ENCODE results near the gene MORC2. TPM values are rescaled to one million over a fixed set of nuclear protein-coding genes. Genes with fewer than 3 reads are reported as not detected.

Gene MORC2
- total RNA-seq, 1 experiment from 2014 or later, result 32.4 TPM

DNA sequence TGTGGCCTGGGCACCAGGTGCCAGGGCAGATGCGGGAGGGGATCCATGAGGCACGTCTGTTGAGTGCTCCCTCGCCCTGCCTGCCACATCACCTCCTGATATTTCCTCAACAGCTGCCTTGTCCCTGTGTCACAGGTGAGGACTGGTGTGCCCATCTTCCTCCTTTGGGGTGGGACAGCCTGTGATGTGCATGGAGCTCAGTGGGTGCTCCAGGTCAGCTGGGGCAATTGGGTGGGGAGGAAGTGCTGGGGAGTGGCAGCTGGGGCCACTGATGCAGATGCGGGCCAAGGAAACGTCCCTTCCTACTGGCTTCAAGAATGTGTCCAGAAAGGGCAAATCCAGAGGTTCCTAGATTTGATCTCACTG is 83.6 kb downstream of the MORC2 start:
- no peaks in the 10 kb centered on the region for H3K9me3 ChIP-seq
- no peak for DNase-seq

DNA sequence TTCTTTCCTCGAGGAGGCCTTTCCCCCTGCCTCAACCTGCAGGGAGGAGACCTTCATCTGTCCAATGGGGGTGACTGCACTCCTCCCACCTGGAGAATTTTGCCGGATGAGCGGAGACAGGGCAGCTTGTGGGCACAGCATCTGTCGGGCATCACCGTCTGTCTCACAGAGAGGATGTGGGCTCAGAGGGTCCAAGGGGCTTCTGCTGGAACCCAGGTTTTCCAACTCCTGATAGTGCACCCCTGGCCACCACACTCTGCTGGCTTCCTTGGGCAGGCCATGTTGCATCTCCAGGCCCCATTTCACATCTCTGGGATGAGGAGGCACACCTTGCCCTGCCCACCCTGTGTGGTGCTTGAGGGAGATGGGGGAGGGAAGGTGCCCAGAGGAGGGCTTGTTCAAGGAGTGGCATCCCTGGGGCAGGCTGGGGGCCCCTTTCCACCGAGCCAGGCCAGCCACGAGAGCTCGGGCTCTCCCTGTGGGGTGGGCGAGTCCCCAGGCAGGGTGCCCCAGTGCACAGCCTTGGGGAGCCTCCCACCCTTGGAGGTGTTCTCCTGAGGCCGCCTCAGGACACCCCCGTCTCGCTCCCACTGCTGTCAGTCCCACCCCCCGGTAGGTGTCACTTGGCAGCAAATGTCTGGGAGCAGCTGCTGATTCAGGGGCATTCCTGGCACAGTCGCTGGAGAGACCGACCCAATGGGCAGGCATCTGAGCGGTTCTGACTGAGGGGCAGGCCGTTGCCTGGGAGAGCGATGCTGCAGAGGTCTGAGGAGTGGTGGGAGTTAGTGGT is 84.2 kb downstream of the MORC2 start:
- H3K4me3 ChIP-seq, result no peak overlapping the region
- no peaks in the 10 kb centered on the region; the same call in 1 of the 2 replicates for H3K36me3 ChIP-seq
- no peak for DNase-seq
- H3K9me3 ChIP-seq, result no peaks in the 10 kb centered on the region
- H3K27me3 ChIP-seq, result no peaks in the 10 kb centered on the region

More for the DNA sequence above, 83.6 kb downstream of the MORC2 start:
- H3K36me3 ChIP-seq, result no peaks in the 10 kb centered on the region; the same call in 1 of the 2 replicates
- H3K27me3 ChIP-seq, result no peaks in the 10 kb centered on the region
- H3K4me3 ChIP-seq, result no peak overlapping the region

DNA sequence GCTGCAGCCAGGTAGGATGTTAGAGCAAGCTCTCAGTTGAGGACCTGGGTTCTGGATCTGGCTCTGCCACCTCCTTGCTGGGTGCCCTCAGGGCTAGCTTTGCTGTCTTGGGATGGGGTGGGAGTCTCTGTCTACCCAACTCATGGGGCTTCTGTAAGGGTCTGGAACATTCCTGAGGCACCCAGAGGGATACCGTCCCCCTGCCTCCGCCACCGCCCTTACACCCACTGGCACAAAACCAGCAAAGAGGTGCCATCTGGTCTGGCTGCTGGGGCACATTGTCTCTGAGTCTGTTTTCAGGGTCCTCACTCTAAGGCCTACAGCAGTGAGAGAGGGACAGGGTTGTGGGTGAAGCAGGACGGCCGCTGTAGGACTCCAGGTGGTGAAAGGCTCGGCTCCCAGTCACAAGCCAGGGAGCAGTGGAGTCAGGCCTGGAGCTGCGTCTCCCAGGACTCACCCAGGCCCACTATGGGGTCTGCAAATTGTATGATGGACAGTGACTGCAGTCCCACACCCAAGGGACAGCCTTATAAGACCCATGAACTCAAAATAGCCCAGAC is 84.9 kb downstream of the MORC2 start:
- Histone ChIP-seq H3K27me3 (no peaks in the 10 kb centered on the region), H3K4me3 (no peak overlapping the region), H3K36me3 (no peaks in the 10 kb centered on the region; the same call in 1 of the 2 replicates), H3K9me3 (no peaks in the 10 kb centered on the region)
- no peak for DNase-seq

DNA sequence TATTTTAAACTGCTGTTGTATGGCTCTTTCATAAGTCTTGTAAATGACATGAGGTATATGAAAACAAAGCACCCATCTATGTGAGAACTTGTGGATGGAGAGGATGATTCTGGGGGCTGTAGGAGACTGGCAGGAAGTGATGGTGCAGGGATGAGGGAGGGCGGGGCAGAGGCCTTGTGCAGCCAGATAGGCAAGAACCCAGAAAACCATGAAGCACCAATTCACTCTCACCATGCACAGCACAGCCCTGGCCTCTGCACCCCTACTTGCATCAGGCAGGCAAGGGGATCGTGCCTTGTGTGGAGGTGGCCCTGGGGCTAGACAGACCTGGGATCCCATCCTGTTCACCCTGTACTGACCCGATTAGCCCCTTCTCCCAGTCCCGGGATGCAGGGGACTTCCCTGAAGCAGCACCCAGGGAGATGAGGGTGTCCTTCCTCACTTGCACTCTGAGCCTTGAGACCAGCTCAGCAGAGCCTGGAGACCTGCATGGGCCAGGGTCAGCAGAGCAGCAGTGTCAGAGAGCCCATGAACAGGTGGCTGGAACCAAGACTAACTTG is 85.5 kb downstream of the MORC2 start:
- no peaks in the 10 kb centered on the region for H3K36me3 ChIP-seq
- no peak overlapping the region for H3K4me3 ChIP-seq
- no peak for DNase-seq
- no peaks in the 10 kb centered on the region for H3K9me3 ChIP-seq
- H3K27me3 ChIP-seq, result no peaks in the 10 kb centered on the region

DNA sequence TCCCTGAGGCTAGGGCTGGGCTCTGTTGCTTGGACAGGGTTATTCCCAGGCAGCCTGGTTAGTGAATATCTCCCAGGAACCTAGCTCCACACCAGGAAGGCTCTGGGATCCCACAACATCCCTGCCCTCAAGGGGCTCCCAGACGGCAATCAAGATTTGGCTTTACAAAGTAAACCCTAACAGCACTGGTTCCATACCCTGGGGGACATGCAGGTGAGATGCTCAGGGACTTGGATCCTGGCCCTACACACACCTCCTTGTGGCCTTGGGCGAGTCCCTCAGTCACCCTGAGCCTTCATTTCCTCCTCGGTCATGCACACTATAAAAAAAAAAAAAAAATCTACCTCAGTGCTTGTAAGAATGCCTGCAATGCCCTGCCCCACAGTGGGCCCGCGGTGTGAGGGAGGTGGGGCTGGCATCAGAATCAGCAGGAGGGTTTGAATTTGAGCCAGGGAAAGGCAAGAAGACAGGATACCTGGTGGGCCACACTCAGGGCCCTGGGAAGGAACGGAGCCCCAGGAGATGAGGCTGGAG is 86.3 kb downstream of the MORC2 start:
- DNase-seq, result no peak
- H3K4me3 ChIP-seq, result no peak overlapping the region
- no peaks in the 10 kb centered on the region for H3K36me3 ChIP-seq
- H3K27me3 ChIP-seq, result no peaks in the 10 kb centered on the region
- no peaks in the 10 kb centered on the region for H3K9me3 ChIP-seq

DNA sequence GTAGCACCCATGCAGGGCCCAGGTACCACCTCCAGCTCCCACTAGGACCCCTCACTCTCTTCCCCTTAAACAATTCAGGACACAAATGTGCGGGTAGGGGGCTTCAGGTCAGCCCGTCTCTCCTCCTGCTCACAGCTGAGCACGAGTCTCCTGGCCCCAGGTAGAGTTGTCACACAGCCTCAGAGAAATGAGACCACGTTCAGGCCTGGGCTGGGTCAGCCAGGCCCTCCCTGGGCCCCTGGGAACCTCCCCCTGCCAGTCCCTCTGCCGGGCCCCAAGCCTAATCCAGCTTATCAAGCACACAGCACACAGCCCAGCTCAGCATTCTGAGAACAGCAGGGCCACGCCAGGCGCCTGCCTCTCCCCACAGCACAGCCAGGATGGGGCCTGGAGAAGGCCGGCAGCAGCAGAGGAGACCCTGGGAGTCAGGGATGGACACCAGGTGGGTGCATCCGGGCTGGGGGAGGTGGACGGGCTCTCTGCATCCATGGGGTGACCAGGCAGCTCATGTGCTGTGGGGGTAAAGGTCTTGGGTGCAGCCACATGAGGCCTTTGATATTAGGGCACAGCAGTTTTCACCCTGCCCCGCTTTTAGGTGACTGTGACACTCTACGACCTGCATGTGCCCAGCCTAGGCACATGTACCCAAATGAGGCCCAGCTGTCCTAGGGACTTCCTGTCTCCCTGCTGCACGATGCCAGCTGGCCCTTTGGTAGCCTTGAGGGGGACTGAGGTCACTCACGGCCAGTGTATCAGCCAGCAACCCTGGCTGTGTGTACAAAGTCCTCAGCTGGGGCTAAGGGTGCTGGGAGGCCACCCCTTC is 87.0 kb downstream of the MORC2 start:
- Histone ChIP-seq H3K27me3 (no peaks in the 10 kb centered on the region), H3K36me3 (no peaks in the 10 kb centered on the region), H3K9me3 (no peaks in the 10 kb centered on the region), H3K4me3 (no peak overlapping the region)
- no peak for DNase-seq

DNA sequence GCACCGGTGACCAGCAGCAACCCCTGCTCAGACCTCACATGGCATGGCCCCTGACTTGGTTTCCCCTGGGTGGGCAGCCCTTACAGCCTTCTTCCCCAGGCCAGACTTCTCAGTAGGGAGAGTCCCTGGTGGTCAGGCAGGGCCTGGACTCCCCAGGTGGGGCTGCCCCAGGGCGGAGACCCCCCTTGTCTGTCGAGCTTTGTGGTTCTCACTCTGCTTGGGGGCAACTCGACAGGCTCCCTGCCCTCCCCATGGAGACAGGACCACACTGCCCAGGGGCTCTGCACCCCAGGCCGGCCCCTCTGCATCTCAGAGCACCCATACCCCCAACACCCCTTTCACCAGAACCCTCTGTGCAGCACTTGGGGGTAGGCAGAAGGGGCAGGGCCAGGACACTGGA is 87.7 kb downstream of the MORC2 start:
- Histone ChIP-seq H3K4me3 (no peak overlapping the region), H3K9me3 (no peaks in the 10 kb centered on the region)
- DNase-seq, result no peak

DNA sequence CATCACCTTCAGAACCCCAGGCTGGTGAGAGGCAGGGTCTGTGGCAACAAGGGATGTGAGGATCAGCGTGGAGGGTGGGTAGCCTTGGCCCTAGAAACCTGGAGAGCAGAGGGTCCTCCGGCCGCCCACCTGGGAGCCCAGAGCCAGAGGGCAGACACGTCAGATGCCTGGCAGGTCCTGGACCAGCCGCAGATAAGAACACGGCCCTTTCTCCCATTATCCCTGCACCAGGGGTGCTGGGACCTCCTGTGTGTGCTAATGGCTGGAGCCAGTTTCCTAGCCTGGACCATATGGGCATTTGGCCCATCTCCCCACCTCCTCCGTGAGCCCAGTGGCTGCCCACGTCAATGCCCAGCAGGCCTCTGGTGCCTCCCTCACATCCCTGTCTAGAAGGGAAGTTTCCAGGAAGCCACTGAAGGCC is 88.4 kb downstream of the MORC2 start:
- no peaks in the 10 kb centered on the region for H3K36me3 ChIP-seq
- no peaks in the 10 kb centered on the region for H3K27me3 ChIP-seq
- no peak for DNase-seq
- no peak overlapping the region for H3K4me3 ChIP-seq
- no peaks in the 10 kb centered on the region for H3K9me3 ChIP-seq

More for the DNA sequence above, 87.7 kb downstream of the MORC2 start:
- no peaks in the 10 kb centered on the region for H3K36me3 ChIP-seq
- no peaks in the 10 kb centered on the region for H3K27me3 ChIP-seq

DNA sequence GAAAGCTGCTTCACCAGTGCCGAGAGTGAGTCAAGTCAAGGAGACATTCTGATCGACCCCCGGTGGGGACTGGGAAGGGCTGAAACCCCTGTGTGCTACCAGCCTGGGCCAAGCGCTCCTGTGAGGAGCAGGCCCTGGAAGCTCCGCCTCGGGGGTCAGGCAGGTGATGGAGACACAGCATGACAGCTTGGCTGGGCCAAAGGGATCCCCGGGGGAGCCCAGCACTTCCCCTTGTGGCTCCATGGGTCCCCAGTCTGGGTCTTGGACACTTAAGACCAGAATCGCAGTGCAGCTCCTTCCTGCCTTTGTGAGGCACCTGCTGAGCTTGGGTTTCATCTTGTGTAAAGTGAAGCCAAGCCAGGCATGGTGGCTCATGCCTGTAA is 89.2 kb downstream of the MORC2 start:
- Histone ChIP-seq H3K9me3 (no peaks in the 10 kb centered on the region), H3K27me3 (no peaks in the 10 kb centered on the region), H3K36me3 (no peaks in the 10 kb centered on the region), H3K4me3 (no peak overlapping the region)
- no peak for DNase-seq

DNA sequence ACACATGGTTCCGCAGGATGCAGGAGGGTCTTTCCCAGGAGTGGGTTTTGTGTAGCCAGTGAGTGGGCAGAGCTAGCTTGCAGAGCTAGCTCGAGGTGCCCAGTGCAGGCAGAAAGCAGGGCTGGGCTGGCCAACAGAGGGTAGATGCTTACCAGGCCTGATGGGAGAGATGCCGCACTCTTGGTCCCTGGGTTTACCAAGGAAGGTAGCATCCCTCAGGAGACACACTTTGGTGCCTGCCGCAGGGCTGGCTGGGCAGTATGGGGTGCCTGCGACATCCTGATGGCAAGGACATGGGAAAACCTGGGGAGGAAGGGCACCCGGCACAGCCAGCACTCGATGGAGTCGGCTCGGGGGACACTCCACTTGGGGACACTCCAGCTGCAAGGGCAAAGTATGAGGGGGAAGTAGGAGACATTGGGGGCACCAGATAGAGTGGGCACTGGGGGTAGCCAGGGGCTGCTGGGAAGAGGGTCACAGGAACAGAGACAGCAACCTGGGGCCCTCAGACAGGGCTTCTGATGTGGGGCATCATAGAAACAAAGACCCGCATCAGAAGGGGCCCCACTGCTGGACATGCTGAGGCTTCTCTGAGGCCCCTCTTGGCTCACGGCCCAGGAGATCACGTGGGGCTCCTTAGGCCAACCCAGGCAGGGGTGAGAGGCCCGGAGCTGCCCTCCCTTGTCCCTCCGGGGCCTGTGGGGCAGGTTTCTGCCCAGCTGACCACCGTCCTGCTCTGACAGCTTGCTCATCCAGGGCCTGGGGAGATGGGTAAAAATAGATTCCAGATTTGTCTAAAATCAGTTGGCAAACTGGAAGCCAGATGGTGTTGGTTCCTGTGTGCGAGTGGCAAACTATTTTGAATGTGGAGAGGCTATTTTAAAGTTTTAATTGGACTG is 89.8 kb downstream of the MORC2 start:
- H3K9me3 ChIP-seq, result no peaks in the 10 kb centered on the region
- no peaks in the 10 kb centered on the region for H3K27me3 ChIP-seq
- no peak overlapping the region for H3K4me3 ChIP-seq
- DNase-seq, result no peak
- no peaks in the 10 kb centered on the region for H3K36me3 ChIP-seq

DNA sequence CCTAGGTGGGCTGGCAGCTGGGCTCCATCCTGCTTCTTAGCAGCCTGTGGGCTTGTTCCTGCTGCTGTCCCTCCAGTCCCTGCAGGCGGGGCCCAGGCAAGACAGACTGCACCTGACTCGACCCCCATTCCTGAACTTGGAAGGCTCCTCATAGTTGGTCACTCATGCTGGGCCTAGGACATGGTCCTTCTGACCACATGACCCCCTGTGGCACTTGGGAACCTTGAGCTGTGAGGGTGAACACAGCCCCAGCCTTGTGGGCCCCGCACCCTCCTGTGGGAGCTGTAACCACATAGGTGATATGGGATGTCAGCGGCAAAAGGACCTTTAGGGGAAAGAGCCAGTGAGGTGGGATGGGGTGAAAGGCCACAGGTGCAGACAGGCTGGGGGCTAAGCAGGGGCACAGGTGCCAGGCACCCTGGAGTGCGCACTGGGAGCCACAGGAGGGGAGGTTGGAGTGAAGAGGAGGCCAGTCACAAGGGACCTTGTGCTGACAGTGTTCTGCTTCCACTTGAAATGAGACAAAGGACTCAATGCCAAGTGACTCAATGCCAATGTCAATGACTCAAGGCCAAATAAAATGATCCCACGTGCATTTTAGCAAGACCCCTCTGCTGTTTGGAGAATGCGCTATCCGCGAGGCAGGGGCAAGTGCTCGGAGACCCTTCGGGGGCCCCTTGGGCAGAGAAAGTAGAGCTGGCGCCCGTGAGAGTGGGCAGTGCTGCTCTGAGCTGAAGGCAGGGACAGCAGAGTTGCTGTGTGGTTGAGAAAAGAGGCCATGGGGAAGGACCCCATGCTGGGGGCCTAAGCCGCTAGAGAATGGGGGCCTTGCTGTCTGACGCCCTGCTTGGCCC is 90.7 kb downstream of the MORC2 start:
- H3K36me3 ChIP-seq, result no peaks in the 10 kb centered on the region

DNA sequence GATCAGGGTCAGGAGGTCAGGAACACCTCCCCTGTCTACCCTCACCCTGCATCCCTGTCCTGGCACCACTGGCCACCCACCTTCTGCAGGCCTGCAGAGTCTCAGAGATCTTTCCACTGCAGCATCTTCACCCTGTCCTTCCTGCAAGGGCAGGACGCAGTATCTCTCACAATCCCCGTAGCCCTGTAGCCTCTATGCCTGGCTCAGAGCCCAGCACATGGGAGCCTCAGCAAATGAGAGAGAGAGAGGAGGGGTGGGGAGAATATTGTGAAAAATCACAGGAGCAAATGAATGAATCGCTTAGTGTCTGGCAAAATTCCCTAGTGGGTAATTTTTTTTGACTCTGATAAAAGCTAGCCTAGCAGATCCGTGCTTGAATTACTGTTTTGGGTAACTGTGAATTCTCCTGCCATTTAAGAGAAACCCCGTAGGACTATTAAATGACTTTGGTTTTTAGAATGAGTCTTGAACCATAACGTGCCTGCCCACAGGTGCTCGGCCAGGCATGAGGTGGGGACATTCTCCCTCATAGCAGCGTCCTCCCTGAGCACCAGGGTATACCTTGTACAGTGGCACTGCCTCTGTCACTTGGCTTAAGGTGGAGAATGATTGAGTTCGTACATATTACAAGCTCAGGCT is 91.5 kb downstream of the MORC2 start:
- no peaks in the 10 kb centered on the region for H3K9me3 ChIP-seq
- H3K27me3 ChIP-seq, result no peaks in the 10 kb centered on the region
- no peak overlapping the region for H3K4me3 ChIP-seq
- no peak for DNase-seq
- no peaks in the 10 kb centered on the region for H3K36me3 ChIP-seq

More for the DNA sequence above, 90.7 kb downstream of the MORC2 start:
- Histone ChIP-seq H3K27me3 (no peaks in the 10 kb centered on the region), H3K4me3 (no peak overlapping the region), H3K9me3 (no peaks in the 10 kb centered on the region)
- DNase-seq, result no peak

DNA sequence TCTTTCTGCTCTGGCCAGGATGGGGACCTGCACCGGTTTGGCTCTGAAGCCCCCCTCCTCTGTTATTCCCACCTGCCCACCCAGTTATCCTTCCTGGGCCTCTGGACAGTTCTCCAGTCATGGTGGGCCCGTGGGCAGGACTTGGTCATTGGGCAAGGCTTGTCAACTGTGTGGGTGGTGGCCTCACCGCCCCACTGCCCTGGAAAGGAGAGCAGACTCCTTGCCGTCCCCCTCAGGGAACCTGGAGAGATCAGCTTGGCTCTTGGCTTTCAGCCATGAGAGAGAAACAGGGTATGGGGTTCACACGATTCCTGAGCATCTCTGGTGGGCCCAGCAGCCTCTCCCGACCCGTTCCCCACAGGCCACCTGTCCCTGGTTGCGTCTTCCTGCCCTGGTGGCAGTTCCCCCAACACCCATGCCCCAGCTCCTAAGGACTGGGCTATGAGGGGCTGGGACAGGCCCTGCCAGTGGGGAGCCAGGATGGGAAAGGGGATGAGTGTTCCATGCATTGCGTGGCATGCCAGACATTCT is 92.3 kb downstream of the MORC2 start:
- Histone ChIP-seq H3K36me3 (no peaks in the 10 kb centered on the region), H3K4me3 (no peak overlapping the region), H3K27me3 (no peaks in the 10 kb centered on the region), H3K9me3 (no peaks in the 10 kb centered on the region)
- DNase-seq, result no peak

DNA sequence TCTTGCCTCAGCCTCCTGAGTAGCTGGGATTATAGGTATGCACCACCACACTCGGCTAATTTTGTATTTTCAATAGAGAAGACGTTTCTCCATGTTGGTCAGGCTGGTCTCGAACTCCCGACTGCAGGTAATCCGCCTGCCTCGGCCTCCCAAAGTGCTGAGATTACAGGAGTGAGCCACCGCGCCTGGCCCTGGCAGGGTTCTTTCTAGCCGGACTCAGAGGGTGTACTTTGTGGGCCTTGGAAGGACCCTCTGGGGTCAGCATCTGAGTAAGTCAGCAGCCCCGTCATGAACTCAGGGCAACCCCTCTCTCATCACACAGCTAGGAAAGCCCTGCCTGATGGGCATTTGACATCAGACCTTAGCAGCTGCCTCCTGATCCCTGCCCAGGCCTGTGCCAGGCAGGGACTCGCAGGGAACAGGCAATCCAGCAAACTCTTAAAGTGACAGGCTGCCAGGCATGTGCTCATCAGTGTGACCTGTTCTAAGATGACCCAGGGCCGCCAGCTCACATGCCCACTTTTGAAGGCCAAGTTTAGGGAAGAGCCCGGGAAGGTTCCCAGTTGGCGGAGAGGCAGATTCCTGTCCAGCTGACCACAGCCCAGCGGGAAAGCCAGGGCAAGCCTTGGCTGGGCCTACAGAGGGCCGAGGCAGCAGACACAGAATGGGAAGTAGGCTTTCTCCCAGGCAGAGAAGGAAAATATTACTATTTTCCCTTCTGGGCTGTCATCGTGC is 92.9 kb downstream of the MORC2 start:
- Histone ChIP-seq H3K4me3 (no peak overlapping the region), H3K36me3 (no peaks in the 10 kb centered on the region), H3K27me3 (no peaks in the 10 kb centered on the region), H3K9me3 (no peaks in the 10 kb centered on the region)
- peak; percentile 92 for DNase-seq
